SK-N-MC (cell line): ENCODE results near the gene UBL3.

Experiments used
- EZH2 ChIP-seq: fragments of 200-600 bp; sonication (generic); IDR thresholded peaks from one replicate; pipeline ENCODE4 v1.6.1; 2017; ENCODE audit warnings: antibody characterized with exemption
- POLR2AphosphoS5 ChIP-seq: IDR thresholded peaks from 2 replicates; pipeline ENCODE4 v1.6.1; 2012; ENCODE audit warnings: mild to moderate bottlenecking, low read depth, low read length, borderline replicate concordance

GRCh38 chr13:29868581-29868980 lies 18.2 kb upstream of the UBL3 start:
- TF ChIP-seq EZH2: no peak
- TF ChIP-seq POLR2AphosphoS5: no peak
